Activated T-cell treated with anti-CD3 and anti-CD28 coated beads for 24 hours (primary cell): ENCODE measurements around the gene IGSF22.
"Not testable (repeated sequence)": the region's sequence is repeated elsewhere in the genome, so short reads cannot be mapped to it uniquely, and the experiment has no call there.

Experiments
- DNase-seq: peaks from one replicate; pipeline ENCODE4 v3.0.0-alpha.2; 2020; ENCODE audit warnings: low read depth

IGSF22 gene

GRCh38 chr11:18691467-18692140, 34.4 kb downstream of the IGSF22 start:
- DNase-seq = not testable (repeated sequence)

DNA sequence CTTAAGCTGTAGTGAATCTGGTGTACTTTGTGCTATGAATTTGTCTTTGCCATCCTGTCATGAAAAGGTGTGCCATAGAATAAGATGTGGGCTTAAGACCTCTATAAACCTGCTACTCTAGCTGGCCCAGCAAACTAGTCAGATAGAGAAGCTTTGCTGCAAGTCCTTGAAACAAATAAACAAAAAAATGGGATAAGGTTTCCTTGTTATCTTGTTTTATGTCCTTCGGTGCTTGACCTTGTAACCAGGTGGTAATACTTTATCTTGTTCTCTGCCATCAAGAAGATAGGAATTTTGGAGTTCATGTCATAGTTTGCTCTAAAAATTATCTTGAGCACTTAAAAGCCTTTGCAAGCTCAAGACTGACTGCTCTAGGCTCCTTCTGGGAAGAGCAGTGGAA, 41.7 kb downstream of the IGSF22 start:
- DNase-seq = no peak

GRCh38 chr11:18682466-18682865, 43.5 kb downstream of the IGSF22 start:
- no peak for DNase-seq

DNA sequence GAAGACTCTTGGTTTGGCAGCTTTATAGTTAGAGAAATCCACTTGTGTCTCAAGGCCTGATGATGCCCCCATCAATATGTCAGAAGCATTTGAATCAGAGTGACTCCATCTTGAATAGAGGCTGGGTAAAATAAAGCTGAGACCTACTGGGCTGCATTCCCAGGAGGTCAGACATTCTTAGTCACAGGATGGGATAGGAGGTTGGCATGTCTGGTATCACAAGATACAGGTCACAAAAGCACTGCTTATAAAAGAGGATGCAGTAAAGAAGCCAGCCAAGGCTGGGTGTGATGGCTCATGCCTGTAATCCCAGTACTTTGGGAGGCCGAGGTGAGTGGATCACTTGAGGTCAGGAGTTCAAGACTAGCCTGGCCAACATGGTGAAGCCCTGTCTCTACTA, 44.0 kb downstream of the IGSF22 start:
- DNase-seq = not testable (repeated sequence)

GRCh38 chr11:18677560-18677959, 48.4 kb downstream of the IGSF22 start:
- no peak for DNase-seq

DNA sequence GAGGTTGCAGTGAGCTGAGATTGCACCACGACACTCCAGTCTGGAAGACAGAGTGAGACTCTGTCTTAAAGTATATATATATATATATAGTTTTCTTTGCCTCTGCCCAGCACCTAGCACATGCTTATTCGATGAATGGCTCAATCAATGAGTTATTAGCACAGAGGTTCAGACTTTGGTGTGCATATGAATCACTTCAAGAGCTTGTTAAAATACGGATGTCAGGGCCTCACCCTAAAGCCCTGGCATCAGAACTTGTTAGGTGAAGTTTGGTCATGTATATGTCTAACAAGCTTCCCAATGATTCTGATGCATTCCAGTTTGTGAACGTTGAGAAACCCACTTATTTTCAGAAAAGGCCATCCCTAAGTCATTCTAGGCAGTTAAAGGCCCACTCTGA, 49.2 kb downstream of the IGSF22 start:
- no peak for DNase-seq

DNA sequence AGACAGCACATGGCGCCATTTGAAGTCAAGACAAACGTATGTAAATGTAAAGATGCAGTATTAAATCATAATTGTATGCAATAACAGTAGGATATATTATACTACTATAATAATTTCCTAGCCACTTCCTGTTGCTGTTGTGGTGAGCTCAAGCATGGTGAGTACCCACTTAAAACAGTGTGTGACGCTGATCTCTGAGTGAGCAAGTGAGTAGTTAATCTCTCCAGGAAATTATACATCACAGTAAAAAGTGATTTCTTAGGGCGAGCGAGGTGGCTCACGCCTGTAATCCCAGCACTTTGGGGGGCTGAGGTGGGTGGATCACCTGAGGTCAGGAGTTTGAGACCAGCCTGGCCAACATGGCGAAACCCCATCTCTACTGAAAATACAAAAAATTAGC, 53.8 kb downstream of the IGSF22 start:
- DNase-seq = peak; percentile 30

- DNase-seq = no peak
Observed at GRCh38 chr11:18671246-18671645, 54.7 kb downstream of the IGSF22 start.

DNA sequence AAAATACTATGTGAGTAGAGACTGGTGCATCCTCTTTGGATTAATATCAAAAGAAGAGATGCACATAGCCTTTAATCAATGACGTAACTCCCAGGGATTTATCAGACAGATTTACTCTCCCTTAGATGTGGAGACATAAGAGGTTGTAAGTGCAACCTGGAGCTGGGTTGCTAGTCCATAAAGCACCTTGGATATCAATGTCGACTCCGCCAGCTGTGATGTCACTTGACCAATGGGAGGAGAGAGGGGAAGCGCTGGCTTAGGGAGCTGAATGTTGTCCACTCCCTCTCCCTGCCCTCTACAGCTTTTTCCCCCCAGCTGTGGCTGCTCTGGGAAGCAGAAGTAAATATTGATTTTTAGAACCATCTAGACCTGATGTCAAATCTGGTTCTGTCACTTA, 56.3 kb downstream of the IGSF22 start:
- DNase-seq = no peak

- DNase-seq = peak; percentile 21
Observed at GRCh38 chr11:18669219-18669596, 56.8 kb downstream of the IGSF22 start.

DNA sequence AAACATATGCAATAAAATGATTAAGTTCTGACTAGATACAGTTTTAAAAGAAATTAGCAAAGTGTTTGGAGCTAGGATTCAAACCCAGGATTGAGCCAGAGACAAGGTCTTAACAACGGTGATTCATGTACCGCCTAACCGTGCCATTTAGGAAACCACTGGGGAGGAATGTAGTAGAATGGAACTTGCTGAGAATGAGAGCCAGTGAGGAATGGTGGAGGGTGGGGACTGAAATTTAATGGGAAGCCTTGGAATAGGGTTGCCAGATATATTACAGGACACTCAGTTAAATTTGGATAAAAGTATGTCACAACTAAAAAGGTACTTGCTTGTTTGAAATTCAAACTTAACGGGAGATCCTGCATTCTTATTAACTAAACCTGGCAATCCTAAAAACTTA, 57.9 kb downstream of the IGSF22 start:
- DNase-seq = no peak

GRCh38 chr11:18665353-18665872, 60.6 kb downstream of the IGSF22 start:
- DNase-seq = not testable (repeated sequence)

DNA sequence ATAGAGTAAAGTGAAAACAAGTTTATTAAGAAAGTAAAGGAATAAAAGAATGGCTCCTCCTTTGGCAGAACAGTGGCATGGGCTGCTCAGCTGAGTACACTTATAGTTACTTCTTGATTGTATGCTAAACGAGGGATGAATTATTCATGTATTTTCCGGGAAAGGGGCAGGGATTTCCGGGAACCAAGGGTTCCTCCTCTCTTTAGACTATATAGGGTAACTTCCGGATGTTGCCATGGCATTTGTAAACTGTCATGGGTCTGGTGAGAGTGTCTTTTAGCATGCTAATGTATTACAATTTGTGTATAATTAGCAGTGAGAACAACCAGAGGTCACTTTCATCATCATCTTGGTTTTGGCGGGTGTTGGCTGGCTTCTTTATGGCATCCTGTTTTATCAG, 68.3 kb downstream of the IGSF22 start:
- DNase-seq = no peak
